Globus pallidus (tissue), 1 donor: ENCODE data around the gene ARHGEF4.

Experiments used
- DNase-seq: peaks from one replicate; pipeline ENCODE4 v3.0.0-alpha.2; 2015; ENCODE audit warnings: low spot score

ARHGEF4 gene

GRCh38 chr2:130819608-130820278, 17.0 kb upstream of the ARHGEF4 start:
- no peak for DNase-seq

GRCh38 chr2:130820279-130820861, 16.3 kb upstream of the ARHGEF4 start:
- peak; percentile 61 for DNase-seq

- DNase-seq: no peak
These were observed 14.8 kb upstream of the ARHGEF4 start for GRCh38 chr2:130821867-130822266.

- no peak for DNase-seq
These were observed 13.9 kb upstream of the ARHGEF4 start for GRCh38 chr2:130822766-130823165.

GRCh38 chr2:130823171-130823885, 13.4 kb upstream of the ARHGEF4 start:
- no peak for DNase-seq

DNA sequence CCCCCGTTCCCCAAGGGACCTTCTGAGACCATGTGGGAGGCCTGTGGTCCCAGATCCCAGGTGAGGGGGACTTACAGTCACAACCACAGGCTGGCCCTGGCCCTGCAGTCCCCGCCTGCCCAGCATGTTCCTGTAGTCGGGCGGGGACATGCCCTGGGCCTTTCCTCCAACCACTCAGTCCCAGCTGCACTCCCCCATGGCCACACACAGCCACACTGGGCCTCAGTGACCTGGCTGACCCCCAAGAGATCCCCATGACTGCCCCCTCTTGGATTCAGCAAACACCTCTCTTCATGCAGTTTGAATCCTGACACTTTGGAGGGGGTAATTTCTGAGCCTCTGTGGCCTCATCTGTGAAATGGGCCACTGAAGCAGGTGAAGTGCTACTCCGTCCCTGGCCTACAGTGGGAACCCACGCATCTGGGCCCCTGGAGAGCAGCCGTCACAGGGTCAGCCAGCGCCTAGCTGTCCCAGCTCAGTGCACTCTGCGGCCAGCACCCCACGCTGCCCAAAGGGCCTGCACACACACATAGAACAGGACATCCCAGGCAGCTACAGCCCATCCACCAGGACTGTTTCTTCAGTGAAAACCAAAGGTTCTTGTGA, 12.7 kb upstream of the ARHGEF4 start:
- no peak for DNase-seq

DNA sequence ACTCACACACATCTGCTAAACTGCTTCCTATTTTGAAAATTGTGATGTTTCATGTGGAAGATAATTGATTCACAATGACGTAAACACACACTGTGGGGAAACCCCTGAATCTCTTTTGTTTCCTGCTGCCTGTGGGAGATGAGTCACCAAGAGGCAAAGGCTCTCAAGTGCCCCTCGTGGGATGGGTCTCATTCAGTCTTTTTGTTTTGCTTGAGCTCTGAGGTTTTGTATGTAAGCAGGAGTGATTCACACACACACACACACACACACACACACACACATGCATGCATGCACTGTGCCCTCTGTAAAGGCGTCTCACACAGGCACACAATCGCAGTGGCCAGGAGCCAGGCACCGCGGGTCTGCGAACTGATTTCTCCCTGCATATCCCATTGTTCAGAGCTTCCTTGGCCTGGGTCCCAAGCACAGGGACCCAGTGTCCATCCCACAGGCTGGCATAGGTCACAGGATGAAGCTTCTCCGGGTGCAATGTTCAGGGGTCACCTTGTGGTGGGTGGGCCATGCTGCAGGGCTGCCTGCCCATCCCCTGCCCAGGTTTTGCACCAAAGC, 12.1 kb upstream of the ARHGEF4 start:
- DNase-seq: peak; percentile 70

DNA sequence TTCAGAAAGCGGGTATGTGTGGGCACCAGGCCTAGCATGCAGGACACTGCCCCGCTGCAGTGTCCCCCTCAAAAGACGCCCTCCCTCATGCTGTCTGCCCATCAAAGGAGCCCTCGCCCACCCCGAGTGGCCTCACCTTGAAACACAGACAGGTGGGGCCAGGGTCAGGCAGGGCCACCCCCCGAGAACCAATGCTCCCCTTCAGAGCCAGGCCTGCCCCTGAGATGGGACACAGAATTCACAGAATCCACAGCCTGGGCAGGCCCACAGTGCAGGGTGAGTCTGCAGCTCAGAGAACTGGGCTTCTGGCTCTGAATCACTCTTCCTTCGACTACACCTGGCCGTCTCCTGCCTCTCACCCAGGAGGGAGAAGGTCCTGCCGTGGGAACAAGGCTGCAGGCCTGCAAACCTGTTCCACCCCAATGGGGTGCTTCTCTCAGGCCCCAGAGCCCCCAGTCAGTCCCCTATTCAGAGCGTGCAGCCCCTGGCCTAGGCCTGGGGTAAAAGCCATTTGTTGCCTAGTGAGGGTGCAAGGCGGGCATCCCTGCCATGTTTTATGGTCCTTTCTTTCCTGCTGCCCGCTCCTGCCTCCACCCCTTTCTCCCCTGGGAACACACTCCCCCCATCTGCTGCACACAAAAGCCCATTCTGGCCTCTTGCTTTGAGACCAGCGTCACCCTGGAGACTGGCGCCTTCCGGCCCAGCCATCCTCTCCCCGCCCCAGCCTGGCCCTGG, 11.3 kb upstream of the ARHGEF4 start:
- DNase-seq: peak; percentile 86

DNA sequence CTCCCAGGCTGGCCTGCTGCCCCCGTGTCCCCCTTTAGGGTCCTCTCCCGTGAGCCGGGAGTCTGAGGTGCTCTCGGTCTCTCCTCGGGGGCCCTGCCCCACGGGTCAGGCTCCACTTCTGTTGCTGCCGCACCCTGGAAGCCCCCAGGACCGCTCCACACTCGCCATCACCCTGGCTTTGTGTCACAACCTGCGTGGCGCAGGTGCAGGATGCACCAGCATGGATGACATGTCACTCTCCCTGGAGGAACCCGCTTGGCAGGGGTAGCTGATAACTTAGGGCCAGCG, 10.8 kb upstream of the ARHGEF4 start:
- DNase-seq: no peak

- DNase-seq: no peak
These were observed 10.3 kb upstream of the ARHGEF4 start for GRCh38 chr2:130826419-130826818.

- DNase-seq: no peak
These were observed 9.8 kb upstream of the ARHGEF4 start for GRCh38 chr2:130826821-130827501.

- DNase-seq: no peak
These were observed 9.0 kb upstream of the ARHGEF4 start for GRCh38 chr2:130827502-130828251.

- DNase-seq: no peak
These were observed 8.3 kb upstream of the ARHGEF4 start for GRCh38 chr2:130828461-130828860.

DNA sequence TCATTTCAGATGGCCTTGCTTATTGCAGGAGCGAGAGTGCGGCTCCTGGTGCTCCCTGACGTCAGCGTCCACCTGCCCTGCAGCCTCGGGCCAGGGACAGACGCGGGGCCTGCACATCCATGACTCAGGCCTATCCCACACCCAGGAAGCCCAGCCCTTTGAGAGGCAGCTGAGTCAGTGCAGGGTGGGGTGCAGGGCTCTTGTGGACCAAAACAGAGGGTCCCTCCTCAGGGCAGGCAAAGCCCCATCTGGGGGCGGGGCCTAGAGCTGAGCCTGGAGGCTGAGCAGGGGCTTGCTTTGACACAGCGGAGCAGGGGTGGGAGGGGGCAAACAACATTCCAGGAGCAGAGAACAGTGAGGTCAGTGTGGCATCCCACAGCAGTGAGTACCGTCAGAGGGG, 7.7 kb upstream of the ARHGEF4 start:
- DNase-seq: no peak

DNA sequence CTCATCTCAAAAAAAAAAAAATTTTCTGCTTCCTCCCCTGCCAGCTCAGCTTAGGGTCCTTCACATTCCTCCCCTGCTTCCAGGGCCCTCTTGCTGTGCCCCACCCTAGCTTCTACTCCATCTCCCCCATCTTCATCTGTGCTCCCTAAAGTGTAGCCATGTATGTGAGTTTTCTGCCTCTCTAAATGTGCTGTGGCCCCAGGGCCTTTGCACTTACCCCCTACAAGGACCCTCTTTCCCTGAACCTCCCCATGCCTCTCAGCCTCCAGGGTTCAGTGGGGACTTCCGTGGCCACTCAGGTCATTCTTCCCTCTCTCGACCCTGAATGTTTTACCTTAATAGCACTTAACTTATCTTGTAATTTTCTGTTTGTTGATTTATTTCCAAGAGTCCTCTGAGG, 6.2 kb upstream of the ARHGEF4 start:
- no peak for DNase-seq

DNA sequence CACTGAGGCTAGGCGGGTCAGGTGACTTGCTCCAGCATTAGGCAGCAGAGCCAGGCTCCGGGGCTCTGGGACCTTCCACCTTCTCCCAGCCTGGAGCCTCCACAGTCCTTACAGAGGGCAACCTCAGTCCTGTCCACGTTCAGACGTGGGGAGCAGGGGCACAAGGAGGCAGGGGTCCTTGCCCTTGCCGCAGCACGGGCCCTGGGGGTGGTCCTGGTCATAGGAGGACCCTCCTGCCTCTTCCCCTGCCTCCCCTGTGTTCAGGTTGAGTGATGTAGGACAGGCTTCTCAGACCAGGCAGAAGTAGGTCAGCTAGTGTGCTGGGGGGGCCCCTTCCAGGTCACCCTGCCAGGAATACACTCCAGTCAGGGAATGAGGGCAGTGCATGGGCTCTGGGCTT, 5.4 kb upstream of the ARHGEF4 start:
- DNase-seq: no peak

GRCh38 chr2:130832296-130832940, 4.3 kb upstream of the ARHGEF4 start:
- DNase-seq: no peak

DNA sequence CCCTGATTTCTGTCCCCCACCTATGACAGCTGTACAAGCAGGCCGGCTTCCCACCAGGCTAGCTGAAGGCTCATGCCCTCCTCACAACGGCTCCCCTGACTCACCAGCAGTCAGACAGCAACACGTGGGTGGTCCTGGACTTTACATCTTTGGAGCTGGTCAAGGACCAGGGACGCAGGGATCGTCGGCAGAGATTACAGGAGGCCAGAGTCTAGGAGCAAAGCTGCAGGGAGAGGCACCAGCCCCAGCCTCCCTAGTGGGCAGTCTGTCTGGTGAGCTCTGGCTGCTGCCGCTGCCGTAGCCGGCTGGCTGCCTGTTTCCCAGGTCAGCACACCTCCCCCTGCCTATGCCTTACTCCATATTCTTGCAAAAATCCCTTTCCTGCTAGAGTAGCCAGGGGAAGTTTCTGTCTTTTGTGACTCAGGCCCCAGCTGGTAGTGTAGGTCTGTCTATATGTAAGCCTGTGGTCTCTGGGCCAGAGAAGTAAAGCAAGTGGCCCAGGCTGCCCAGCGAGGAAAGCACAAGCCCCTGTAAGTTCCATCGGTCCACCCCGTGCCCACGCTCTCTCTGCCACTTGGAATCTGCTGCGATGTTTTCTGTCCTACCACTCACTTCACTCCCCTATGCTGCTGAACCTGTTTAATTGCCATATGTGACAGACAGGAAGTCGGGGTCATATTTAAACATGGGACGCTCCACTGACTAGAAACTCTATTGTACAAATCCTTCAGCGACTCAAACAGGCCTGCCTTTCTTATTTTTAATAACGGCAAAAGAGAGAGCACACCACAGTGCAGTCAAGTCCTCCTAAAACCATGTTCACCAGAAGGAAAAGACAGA, 2.4 kb upstream of the ARHGEF4 start:
- no peak for DNase-seq
